Vagina (tissue), 2 donors: ENCODE results near the gene PSEN1. TPM values are rescaled to one million over a fixed set of nuclear protein-coding genes. Genes with fewer than 3 reads are reported as not detected.
A peak's percentile ranks its signal among the peaks of the same experiment; 100 is the strongest.

Source experiments
- DNase-seq, 2 donors: peaks; one replicate each; pipeline ENCODE4 v3.0.0-alpha.2; 2017; ENCODE audit errors: extremely low spot score in 2 of 2
- H3K27ac ChIP-seq: fragments of 200-600 bp; sonication (generic); one replicate; pipeline ENCODE4 v1.5.1; 2019
- H3K27me3 ChIP-seq: fragments of 200-600 bp; sonication (generic); one replicate; pipeline ENCODE4 v1.5.1; 2019
- H3K36me3 ChIP-seq, 2 donors: fragments of 200-600 bp; sonication (generic); one replicate each; pipeline ENCODE4 v1.5.1; 2017 to 2019
- H3K4me1 ChIP-seq: fragments of 200-600 bp; sonication (generic); one replicate; pipeline ENCODE4 v1.5.1; 2019
- H3K4me3 ChIP-seq, 2 donors: fragments of 200-600 bp; sonication (generic); 1 replicate in 1 of 2; 2 replicates in 1 of 2; pipeline ENCODE4 v1.5.1; 2016 to 2019
- H3K9me3 ChIP-seq: fragments of 200-600 bp; sonication (generic); one replicate; pipeline ENCODE4 v1.5.1; 2019
- CTCF ChIP-seq, 3 experiments: fragments of 450-650 bp in 2 of 3; fragments of 200-600 bp in 1 of 3; sonication (generic) in 1 of 3; IDR thresholded peaks; one replicate each; pipeline ENCODE4 v1.5.1; 2017 to 2019; ENCODE audit warnings: antibody characterized with exemption in 3 of 3, mild to moderate bottlenecking in 2 of 3, moderate library complexity in 2 of 3
- POLR2A ChIP-seq, 2 donors: fragments of 450-650 bp; IDR thresholded peaks; one replicate each; pipeline ENCODE4 v1.6.1; 2017; ENCODE audit warnings: antibody characterized with exemption in 2 of 2, mild to moderate bottlenecking in 2 of 2, moderate library complexity in 2 of 2
- POLR2AphosphoS5 ChIP-seq, 2 donors: sonication (generic); formaldehyde crosslinking; IDR thresholded peaks; one replicate each; pipeline ENCODE4 v1.9.0; 2017; ENCODE audit warnings: antibody characterized with exemption in 2 of 2, mild to moderate bottlenecking in 2 of 2, low read depth in 1 of 2; ENCODE audit not compliant: insufficient read depth in 1 of 2
- intact Hi-C: fragments of 100-400 bp; cut with DNase I; formaldehyde crosslinking; loops from one replicate; pipeline ENCODE4 v1.15.1; 2023
- total RNA-seq: library from RNA; depleted of rRNA; stranded (reverse); fragments of >200 nt; gene quantifications from one replicate; pipeline ENCODE4 v1.2.3, GENCODE V29; 2016

Gene PSEN1
- total RNA-seq, 1 donor from 2014 or later = 47.1 TPM

DNA sequence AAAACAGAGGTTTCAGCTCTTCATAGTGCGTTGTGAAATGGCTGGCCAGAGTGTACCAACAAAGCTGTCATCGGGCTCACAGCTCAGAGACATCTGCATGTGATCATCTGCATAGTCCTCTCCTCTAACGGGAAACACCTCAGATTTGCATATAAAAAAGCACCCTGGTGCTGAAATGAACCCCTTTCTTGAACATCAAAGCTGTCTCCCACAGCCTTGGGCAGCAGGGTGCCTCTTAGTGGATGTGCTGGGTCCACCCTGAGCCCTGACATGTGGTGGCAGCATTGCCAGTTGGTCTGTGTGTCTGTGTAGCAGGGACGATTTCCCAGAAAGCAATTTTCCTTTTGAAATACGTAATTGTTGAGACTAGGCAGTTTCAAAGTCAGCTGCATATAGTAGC lies 86.7 kb downstream of the PSEN1 start:
- Histone ChIP-seq H3K4me1 (peaks cover 18% of the 10 kb centered on the region), H3K27me3 (no peaks in the 10 kb centered on the region), H3K27ac (peak overlapping the region; percentile 43), H3K9me3 (no peaks in the 10 kb centered on the region), H3K36me3 (peaks cover 0 to 25% of the 10 kb centered on the region in 2 donors), H3K4me3 (no peak overlapping the region)
- DNase-seq = no peak
- intact Hi-C loops = no loop called here
- TF ChIP-seq POLR2A (IDR thresholded peaks at IDR 0.05) (no peak), CTCF (IDR thresholded peaks at IDR 0.05) (no peak), POLR2AphosphoS5 (IDR thresholded peaks at IDR 0.05; ENCODE audit: insufficient read depth in 1 of 2, low read depth in 1 of 2) (peak in 1 of 2 donors; percentile 42)

DNA sequence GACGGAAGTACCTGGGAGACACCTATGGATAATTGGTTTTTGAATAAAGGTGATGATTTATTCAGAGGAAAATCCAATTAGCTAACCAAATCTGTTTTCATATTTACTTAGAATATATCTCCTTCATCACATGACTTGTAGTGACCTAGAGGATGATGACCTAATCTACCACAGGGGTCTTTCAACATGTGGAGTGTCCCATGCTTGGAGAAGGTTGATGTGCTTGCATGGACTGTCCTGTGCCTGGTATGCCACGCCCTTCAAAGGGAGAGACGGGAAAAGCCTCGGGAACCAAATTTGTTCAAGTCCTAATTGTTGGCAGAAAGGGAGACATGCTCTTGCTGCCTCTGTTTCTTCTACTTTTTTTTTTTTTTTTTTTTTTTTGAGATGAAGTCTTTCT lies 89.2 kb downstream of the PSEN1 start:
- Histone ChIP-seq H3K27ac (no peak overlapping the region), H3K27me3 (no peaks in the 10 kb centered on the region), H3K4me3 (no peak overlapping the region), H3K9me3 (no peaks in the 10 kb centered on the region), H3K4me1 (peaks cover 30% of the 10 kb centered on the region), H3K36me3 (peaks cover 0 to 1% of the 10 kb centered on the region in 2 donors)
- DNase-seq = no peak
- intact Hi-C loops = no loop called here
- TF ChIP-seq POLR2A (IDR thresholded peaks at IDR 0.05) (no peak), POLR2AphosphoS5 (IDR thresholded peaks at IDR 0.05; ENCODE audit: insufficient read depth in 1 of 2, low read depth in 1 of 2) (no peak), CTCF (IDR thresholded peaks at IDR 0.05) (no peak)

GRCh38 chr14:73227812-73228781 lies 91.8 kb downstream of the PSEN1 start:
- Histone ChIP-seq H3K4me3 (no peak overlapping the region), H3K27ac (peak overlapping the region; percentile 37), H3K27me3 (no peaks in the 10 kb centered on the region), H3K9me3 (no peaks in the 10 kb centered on the region), H3K4me1 (peaks cover 36% of the 10 kb centered on the region), H3K36me3 (no peaks in the 10 kb centered on the region)
- TF ChIP-seq CTCF (IDR thresholded peaks at IDR 0.05) (no peak), POLR2AphosphoS5 (IDR thresholded peaks at IDR 0.05; ENCODE audit: insufficient read depth in 1 of 2, low read depth in 1 of 2) (peak in 1 of 2 donors; percentile 41)
- DNase-seq = peak in 1 of 2 donors; percentile 86
- intact Hi-C loops = no loop called here

DNA sequence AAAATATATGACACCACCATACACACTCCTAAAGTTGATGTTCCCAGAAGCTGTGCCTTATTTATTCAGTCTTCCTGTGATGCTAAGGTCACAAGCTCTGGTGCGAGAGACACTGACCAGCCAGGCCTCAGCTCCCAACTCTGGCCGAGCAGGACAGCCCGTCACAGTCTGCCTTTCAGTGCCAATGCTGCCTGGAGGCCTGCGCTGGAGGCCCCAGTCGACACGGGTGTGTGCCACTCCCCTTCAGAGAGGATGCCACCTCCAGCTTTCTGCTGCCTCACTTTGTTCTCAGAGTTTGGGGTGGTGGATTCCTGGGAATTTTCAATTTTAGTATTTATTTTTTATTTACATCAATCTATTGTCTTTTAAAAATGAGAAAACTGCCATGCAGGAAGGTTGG lies 93.7 kb downstream of the PSEN1 start:
- no peaks in the 10 kb centered on the region for H3K27me3 ChIP-seq
- intact Hi-C loops = no loop called here
- DNase-seq = no peak
- peaks cover 26% of the 10 kb centered on the region for H3K4me1 ChIP-seq
- no peak for TF ChIP-seq POLR2AphosphoS5 (IDR thresholded peaks at IDR 0.05; ENCODE audit: insufficient read depth in 1 of 2, low read depth in 1 of 2)
- no peak overlapping the region for H3K4me3 ChIP-seq
- H3K27ac ChIP-seq = no peak overlapping the region
- H3K9me3 ChIP-seq = no peaks in the 10 kb centered on the region
- H3K36me3 ChIP-seq = no peaks in the 10 kb centered on the region

DNA sequence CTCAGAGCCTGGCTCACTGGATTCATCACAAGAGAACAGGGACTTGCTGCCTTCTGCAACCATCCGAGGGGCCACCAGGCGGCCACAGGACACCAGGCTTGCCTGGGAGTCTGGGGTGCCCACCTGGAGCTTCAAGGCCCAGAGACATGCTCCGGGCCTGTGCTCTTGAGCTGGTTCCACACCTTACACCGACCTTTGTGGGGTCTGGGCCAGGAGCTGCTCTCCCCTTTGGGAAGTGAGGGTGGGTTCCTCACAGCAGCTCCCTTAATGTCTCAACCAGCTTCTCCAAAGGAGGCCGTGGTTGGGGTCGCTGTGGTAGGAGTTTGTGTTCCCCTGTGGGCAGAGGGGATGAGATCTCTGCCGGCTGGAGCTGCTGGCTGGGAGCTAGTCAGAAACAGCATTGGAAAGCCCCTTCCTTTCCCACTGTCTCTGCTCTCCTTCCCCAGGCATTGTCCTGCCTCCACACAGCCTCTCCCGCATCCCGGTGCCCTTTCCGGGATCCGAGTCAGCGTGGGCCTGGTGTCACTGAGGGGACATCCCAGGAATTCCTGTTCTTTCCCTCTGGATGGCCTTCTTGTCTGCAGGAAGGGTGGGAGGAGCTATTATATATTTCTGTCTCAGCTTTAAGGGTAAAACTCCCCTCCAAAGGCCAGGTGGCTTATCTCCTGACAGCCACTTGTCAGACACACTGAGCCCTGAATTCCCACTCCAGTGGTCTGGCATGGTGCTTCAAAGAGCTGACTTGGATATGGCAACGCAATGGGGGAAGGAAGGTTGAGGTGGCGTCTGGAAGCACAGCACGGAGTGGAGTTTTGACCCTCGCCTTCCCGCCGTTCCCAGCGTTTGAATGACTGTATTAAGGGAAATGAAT lies 95.9 kb downstream of the PSEN1 start:
- Histone ChIP-seq H3K36me3 (no peaks in the 10 kb centered on the region), H3K27ac (no peak overlapping the region), H3K27me3 (no peaks in the 10 kb centered on the region), H3K4me1 (peaks cover 30% of the 10 kb centered on the region), H3K4me3 (no peak overlapping the region), H3K9me3 (no peaks in the 10 kb centered on the region)
- intact Hi-C loops = no loop called here
- no peak for DNase-seq
- no peak for TF ChIP-seq POLR2A (IDR thresholded peaks at IDR 0.05)
- no peak for TF ChIP-seq POLR2AphosphoS5 (IDR thresholded peaks at IDR 0.05; ENCODE audit: insufficient read depth in 1 of 2, low read depth in 1 of 2)
- TF ChIP-seq CTCF (IDR thresholded peaks at IDR 0.05) = no peak
